PC-9 (cell line): ENCODE results near the gene CHST15.

ENCODE experiments used
- CTCF ChIP-seq: fragments of 200-600 bp; sonication (generic); conservative IDR thresholded peaks from 2 replicates; pipeline ENCODE4 v1.6.1; 2017; ENCODE audit warnings: mixed run types, antibody characterized with exemption, mild to moderate bottlenecking, moderate library complexity
- EZH2 ChIP-seq: fragments of 200-600 bp; sonication (generic); IDR thresholded peaks from 2 replicates; pipeline ENCODE4 v1.8.0; 2017; ENCODE audit warnings: antibody characterized with exemption, low read depth

DNA sequence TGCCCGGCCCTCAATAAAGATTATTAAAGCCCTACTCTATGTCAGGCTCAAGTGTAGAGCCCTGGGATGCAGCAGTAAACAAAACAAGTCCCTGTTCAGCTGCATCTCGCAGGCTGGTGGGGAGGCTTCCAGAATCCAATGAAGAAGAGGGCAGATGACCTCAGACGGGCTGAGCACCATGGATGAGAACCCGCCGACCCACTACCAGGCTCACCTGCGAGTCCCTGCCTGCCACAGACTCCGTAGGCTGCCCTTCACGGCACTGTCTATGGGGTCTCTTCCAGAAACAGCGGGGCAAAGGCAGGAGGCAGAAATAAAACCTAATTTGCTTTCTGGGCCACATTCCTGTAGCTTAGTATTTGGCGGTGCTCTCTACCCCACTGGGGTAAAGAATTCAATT lies 22.7 kb downstream of the CHST15 start:
- TF ChIP-seq CTCF, result no peak
- no peak for TF ChIP-seq EZH2
